Activated CD8-positive, alpha-beta memory T cell treated with anti-CD3 and anti-CD28 coated beads, Interleukin-2, amount 10 ng/mL, durations not matched to agents 7 days and 5 days (primary cell): ENCODE measurements around the gene COA1. TPM values are rescaled to one million over a fixed set of nuclear protein-coding genes. Genes with fewer than 3 reads are reported as not detected.

Experiments used
- ATAC-seq: fragments of 150-1000 bp; cut with Tn5 transposase; one replicate; pipeline ENCODE4 v1.10.0; 2021; ENCODE audit warnings: moderate library complexity
- CTCF ChIA-PET: fragments of 350-600 bp; sonication (Branson Sonifier 250); formaldehyde crosslinking; loops from one replicate; lab custom pipeline; 2021; ENCODE audit warnings: antibody characterized with exemption; lab: Charles Lee
- DNase-seq: peaks from one replicate; pipeline ENCODE4 v3.0.0-alpha.2; 2020
- H3K27ac Mint-ChIP-seq: one replicate; pipeline ENCODE4 v1.8.0; 2021; ENCODE audit warnings: mild to moderate bottlenecking, mixed read lengths
- H3K27me3 Mint-ChIP-seq: one replicate; pipeline ENCODE4 v1.8.0; 2021; ENCODE audit warnings: mixed read lengths
- H3K36me3 Mint-ChIP-seq: one replicate; pipeline ENCODE4 v1.8.0; 2021; ENCODE audit warnings: mild to moderate bottlenecking, mixed read lengths
- H3K4me1 Mint-ChIP-seq: one replicate; pipeline ENCODE4 v1.8.0; 2021; ENCODE audit warnings: mixed read lengths
- H3K4me3 Mint-ChIP-seq: one replicate; pipeline ENCODE4 v1.8.0; 2021; ENCODE audit warnings: mild to moderate bottlenecking, moderate library complexity, mixed read lengths
- H3K9me3 Mint-ChIP-seq: one replicate; pipeline ENCODE4 v1.8.0; 2022; ENCODE audit warnings: low read depth, mixed read lengths
- total RNA-seq, 2 experiments: library from RNA; stranded (reverse); gene quantifications; one replicate each; pipeline ENCODE4 v1.2.3, GENCODE V29; 2021

COA1 gene
- total RNA-seq, 2 experiments from 2014 or later, result 66.7 to 73.0 TPM

DNA sequence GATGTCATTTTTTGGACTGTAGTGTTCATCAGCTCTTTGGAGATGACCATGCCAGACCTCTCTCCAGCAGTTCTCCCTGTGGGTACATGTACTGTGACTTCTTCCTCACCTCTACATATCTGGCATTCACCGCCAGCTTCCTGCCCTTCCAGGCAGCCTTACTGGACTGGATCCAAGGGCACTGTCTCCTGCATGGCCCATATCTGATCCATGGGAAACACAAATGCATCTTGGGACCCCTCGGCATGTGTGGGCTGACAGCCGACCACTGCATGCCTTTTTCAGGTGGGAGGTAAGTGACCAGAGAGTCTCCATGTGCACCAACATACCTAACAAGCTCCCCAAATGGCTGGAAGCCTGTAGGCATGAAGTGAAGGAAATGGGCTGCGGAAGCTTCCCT is 25.3 kb upstream of the COA1 start:
- Mint-ChIP-seq H3K27me3 (peaks cover 12% of the 10 kb centered on the region), H3K9me3 (no peaks in the 10 kb centered on the region), H3K27ac (no peak overlapping the region), H3K4me3 (no peak overlapping the region), H3K4me1 (peaks cover 37% of the 10 kb centered on the region), H3K36me3 (peaks cover 3% of the 10 kb centered on the region)
- no peak for ATAC-seq
- CTCF ChIA-PET, result interaction anchor here (0.7 to 1.0 kb wide), 2 partner anchors 10 to 20 kb away, joined by 3 read pairs; no protein-coding TSS in a partner anchor
- DNase-seq, result no peak

DNA sequence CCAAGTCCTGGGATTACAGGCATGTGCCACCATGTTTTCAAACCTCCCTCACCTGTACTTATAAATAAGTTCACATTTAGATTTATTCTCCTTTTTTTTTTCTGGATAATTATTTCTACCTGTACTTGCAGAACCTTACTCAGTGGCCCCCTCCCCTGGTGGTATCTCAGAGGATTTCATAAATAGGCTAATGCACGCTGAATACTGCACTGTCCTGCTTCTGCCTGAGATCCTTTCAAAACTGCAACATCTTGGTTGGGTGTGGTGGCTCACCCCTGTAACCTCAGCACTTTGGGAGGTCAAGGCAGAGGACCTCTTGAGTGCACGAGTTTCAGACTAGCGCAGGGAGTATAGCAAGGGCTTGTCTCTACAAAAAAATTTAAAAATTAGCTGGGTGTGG is 24.5 kb upstream of the COA1 start:
- H3K9me3 Mint-ChIP-seq, result no peaks in the 10 kb centered on the region
- H3K4me3 Mint-ChIP-seq, result no peak overlapping the region
- no peak for ATAC-seq
- H3K36me3 Mint-ChIP-seq, result peaks cover 3% of the 10 kb centered on the region
- CTCF ChIA-PET, result interaction anchor here (0.7 kb wide), 1 partner anchor 20 kb away, joined by 3 read pairs; no protein-coding TSS in a partner anchor
- no peak for DNase-seq
- peaks cover 33% of the 10 kb centered on the region for H3K4me1 Mint-ChIP-seq
- H3K27ac Mint-ChIP-seq, result no peak overlapping the region
- peaks cover 12% of the 10 kb centered on the region for H3K27me3 Mint-ChIP-seq

DNA sequence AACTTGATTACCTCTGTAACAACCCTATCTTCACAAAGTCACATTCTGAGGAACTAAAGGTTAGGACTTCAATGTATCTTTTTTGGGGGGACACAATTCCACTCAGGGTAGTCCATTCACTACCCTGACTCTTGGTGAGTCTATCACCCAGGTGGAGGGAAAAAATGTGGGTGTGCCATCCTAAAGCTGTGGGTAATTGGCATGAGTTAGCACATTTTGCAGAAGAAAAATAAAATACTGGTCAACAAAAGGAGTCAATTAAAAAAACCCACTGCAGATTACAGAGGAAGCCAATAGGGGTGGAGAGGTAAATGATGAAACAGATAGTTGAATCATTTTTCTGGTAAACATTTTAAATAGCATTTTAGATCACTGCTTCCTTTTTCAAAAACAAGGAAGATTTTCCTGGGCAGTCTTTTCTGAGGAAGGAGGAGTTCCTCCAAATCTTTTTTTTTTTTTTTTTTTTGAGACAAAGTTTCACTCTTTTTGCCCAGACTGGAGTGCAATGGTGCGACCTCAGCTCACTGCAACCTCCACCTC is 24.0 kb upstream of the COA1 start:
- DNase-seq (no peak), ATAC-seq (no peak)
- Mint-ChIP-seq H3K4me3 (no peak overlapping the region), H3K4me1 (peaks cover 33% of the 10 kb centered on the region), H3K9me3 (no peaks in the 10 kb centered on the region), H3K36me3 (peaks cover 3% of the 10 kb centered on the region), H3K27me3 (peaks cover 12% of the 10 kb centered on the region), H3K27ac (no peak overlapping the region)
- CTCF ChIA-PET, result interaction anchor here (1.0 kb wide), 1 partner anchor 86 kb away, joined by 3 read pairs; no protein-coding TSS in a partner anchor

DNA sequence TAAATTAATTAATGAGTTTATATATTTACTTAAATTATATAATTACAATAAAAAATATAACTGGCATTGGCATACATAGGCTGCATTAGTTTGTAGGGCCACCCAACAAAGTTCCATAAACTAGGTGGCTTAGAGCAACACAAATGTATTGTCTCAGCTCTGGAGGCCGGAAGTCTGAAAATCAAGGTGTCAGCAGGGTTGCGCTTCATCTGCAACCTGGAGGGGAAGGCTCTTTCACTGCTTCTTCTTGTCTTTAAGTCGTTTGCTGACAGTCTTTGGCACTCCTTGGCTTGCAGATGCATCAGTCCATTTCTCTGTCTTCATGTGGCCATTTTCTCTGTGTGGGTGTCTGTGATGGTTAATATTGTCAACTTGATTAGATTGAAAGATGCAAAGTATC is 23.1 kb upstream of the COA1 start:
- Mint-ChIP-seq H3K4me3 (no peak overlapping the region), H3K9me3 (no peaks in the 10 kb centered on the region), H3K27ac (no peak overlapping the region), H3K27me3 (peaks cover 17% of the 10 kb centered on the region), H3K36me3 (peaks cover 3% of the 10 kb centered on the region), H3K4me1 (peaks cover 27% of the 10 kb centered on the region)
- ATAC-seq (no peak), DNase-seq (no peak)
- CTCF ChIA-PET, result interaction anchor here (1.0 kb wide), 1 partner anchor 87 kb away, joined by 3 read pairs; no protein-coding TSS in a partner anchor

DNA sequence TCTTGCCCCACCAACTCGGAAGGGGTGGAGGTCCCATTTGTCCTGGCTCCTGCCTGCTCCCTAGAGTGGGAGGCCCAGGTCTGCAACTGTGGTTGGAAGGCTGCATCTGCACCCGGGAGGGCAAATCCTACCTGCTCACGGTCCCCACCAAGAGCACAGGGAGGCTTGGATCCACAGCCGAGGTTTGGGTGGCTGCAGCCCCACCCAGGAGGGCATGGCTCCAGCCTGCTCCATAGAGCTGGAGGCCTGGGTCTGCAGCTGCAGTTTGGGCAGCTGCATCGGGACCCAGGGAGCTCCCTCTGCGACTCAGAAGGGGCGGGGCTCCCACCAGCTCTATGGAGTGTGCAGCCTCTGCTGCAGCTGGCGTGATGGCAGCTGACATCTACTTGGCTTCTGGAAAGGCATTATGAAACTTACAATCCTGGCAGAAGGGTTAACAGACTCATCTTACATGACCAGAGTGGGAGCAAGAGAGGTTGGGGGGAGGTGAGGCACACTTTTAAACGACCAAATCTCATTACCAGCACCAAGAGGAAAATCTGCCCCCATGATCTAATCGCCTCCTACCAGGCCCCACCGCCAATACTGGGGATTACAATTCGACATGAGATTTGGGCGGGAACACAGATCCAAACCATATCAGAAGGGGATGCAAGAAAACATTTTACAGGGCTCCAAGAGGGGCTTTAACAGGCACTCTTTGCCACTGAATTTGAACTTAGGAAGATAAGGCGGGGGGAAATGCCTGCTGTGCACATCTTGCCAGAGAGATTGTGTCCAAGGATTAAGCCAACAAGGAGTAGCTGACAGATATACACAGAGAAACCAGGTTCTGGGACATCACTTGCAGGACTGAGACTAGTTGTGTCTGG is 20.9 kb upstream of the COA1 start:
- Mint-ChIP-seq H3K4me1 (peaks cover 12% of the 10 kb centered on the region), H3K4me3 (no peak overlapping the region), H3K27me3 (peaks cover 14% of the 10 kb centered on the region), H3K27ac (peak overlapping the region; percentile 41), H3K9me3 (no peaks in the 10 kb centered on the region), H3K36me3 (peaks cover 3% of the 10 kb centered on the region)
- no peak for ATAC-seq
- no peak for DNase-seq
- CTCF ChIA-PET, result interaction anchor here (0.6 to 1.6 kb wide), 5 partner anchors 11 to 168 kb away, joined by 3 to 4 read pairs (median 4); partner anchors contain the start of gene STK17A

DNA sequence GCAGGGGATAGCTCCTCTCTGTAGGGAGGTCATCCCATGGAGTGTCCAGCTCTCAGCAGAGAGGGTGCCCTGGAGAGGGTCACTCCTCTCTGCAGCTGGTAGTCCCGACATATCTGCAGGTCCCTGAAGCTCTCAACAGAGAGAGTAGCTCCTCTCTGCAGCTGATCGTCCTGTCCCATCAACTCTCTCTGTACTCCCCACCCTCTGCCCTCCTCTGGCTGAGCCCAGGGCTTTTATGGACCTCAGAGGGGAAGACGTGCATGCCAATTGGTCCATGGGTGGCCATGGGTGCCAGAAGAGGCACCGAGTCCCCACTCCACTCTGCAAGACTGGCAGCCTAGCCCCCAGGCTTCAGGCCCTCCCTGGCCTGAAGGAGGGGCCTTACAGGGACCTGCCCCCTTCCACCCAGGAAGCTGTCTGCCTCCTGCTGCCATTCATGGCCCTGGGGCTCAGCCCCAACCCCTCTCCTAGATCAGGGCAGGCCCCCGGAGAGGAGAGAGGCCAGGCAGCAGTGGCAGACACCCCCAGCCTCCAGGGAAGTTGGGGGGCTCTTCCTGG is 20.1 kb upstream of the COA1 start:
- CTCF ChIA-PET, result interaction anchor here (0.6 to 1.1 kb wide), 3 partner anchors 84 to 167 kb away, joined by 3 read pairs; partner anchors contain the start of gene STK17A
- Mint-ChIP-seq H3K4me3 (no peak overlapping the region), H3K9me3 (no peaks in the 10 kb centered on the region), H3K36me3 (peaks cover 3% of the 10 kb centered on the region), H3K27ac (no peak overlapping the region), H3K27me3 (peaks cover 14% of the 10 kb centered on the region), H3K4me1 (peaks cover 12% of the 10 kb centered on the region)
- DNase-seq, result no peak
- no peak for ATAC-seq

DNA sequence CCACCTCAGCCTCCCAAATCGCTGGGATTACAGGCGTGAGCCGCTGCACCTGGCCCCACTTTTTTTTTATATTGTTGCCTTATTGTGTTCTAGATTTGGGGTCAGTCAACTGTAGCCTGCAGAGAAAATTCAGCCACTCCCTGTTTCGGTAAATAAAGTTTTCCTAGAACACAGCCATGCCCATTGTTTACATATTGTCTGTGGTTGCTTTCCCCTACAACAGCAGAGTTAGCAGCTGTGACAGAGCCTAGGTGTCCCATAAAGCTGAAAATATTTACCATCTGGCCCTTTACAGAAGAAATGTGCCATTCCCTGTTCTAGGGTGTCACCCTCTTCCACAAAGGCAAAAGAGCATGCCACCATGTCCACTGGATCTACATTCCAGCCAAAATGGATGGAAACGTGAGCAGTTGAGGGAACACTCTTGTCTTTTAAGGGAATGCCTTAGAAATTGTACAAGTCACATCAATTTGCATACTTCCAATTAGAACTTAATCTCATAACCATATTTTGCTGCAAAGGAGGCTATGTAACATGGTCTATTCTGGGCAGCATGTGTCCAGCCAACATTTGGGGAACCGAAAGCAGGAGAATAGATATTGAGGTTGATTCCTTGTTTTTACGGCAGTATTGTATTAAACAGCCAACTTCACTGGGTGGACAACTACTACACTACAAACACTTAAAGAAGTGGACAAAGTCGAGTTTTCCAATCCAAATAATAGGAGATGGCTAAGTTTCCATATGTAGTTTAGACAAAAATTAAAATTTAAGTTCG is 18.2 kb upstream of the COA1 start:
- DNase-seq, result no peak
- CTCF ChIA-PET, result interaction anchor here (0.8 to 0.9 kb wide), 2 partner anchors 9 to 14 kb away, joined by 3 to 4 read pairs; no protein-coding TSS in a partner anchor

DNA sequence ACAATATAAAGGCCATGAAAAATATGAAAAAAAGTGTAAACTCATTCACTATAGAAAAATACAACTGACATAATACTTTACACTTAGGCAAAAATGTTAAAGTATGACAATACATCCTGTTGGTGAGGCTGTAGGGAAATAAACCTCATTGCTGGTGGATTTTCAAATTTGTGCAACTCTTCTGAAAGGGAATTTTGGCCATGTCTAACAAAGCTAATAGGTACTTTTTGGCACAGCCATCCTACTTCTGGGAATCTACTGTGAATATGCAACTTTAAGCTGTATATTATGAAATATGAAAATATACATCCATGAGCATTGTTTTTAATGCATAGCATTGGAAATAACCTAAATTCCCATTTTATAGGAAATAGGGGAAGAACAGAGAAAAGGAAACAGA is 13.4 kb upstream of the COA1 start:
- ATAC-seq, result no peak
- Mint-ChIP-seq H3K9me3 (no peaks in the 10 kb centered on the region), H3K4me1 (no peaks in the 10 kb centered on the region), H3K27ac (no peak overlapping the region), H3K36me3 (no peaks in the 10 kb centered on the region), H3K27me3 (peaks cover 5% of the 10 kb centered on the region), H3K4me3 (no peak overlapping the region)
- DNase-seq, result no peak
- CTCF ChIA-PET, result interaction anchor here (1.0 kb wide), 1 partner anchor 18 kb away, joined by 3 read pairs; no protein-coding TSS in a partner anchor

More for the DNA sequence above, 18.2 kb upstream of the COA1 start:
- Mint-ChIP-seq H3K36me3 (peaks cover under 1% of the 10 kb centered on the region), H3K27me3 (peaks cover 6% of the 10 kb centered on the region), H3K27ac (no peak overlapping the region), H3K4me1 (peaks cover 10% of the 10 kb centered on the region), H3K9me3 (no peaks in the 10 kb centered on the region), H3K4me3 (no peak overlapping the region)
- ATAC-seq, result no peak

DNA sequence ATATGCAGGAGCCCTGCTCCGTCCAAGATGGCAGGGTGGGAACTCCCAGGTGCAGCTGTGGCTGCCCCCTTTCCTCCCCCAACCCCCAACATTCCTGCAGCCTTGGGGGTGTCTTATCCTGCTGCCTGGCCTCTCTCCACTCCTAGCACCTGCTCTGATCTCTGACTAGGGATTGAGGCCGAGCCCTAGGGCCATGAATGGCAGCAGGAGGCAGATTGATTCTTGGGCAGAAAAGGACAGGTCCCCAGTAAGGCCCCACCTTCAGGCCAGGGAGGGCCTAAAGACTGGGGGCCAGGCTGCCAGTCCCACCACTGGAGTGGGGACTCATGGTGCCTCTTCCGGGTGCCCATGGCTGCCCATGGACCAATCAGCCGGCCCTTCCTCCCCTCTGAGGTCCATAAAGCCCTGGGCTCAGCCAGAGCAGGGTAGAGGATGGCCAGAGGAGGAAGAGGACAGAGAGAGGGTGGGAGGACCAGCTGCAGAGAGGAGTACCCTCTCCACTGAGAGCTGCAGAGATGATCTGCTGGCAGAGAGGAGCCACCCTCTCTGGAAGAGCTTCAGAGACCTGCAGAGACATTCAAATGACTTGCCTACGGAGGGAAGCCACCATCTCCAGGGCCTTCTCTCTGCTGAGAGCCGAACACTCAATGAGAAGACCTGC is 8.3 kb upstream of the COA1 start:
- CTCF ChIA-PET, result interaction anchor here (1.2 to 2.2 kb wide), 2 partner anchors 15 to 155 kb away, joined by 3 to 7 read pairs; partner anchors contain the start of gene STK17A
- Mint-ChIP-seq H3K4me3 (no peak overlapping the region), H3K36me3 (peaks cover 2% of the 10 kb centered on the region), H3K27ac (no peak overlapping the region), H3K4me1 (peaks cover 11% of the 10 kb centered on the region), H3K9me3 (no peaks in the 10 kb centered on the region), H3K27me3 (peaks cover 5% of the 10 kb centered on the region)
- ATAC-seq (no peak), DNase-seq (no peak)

DNA sequence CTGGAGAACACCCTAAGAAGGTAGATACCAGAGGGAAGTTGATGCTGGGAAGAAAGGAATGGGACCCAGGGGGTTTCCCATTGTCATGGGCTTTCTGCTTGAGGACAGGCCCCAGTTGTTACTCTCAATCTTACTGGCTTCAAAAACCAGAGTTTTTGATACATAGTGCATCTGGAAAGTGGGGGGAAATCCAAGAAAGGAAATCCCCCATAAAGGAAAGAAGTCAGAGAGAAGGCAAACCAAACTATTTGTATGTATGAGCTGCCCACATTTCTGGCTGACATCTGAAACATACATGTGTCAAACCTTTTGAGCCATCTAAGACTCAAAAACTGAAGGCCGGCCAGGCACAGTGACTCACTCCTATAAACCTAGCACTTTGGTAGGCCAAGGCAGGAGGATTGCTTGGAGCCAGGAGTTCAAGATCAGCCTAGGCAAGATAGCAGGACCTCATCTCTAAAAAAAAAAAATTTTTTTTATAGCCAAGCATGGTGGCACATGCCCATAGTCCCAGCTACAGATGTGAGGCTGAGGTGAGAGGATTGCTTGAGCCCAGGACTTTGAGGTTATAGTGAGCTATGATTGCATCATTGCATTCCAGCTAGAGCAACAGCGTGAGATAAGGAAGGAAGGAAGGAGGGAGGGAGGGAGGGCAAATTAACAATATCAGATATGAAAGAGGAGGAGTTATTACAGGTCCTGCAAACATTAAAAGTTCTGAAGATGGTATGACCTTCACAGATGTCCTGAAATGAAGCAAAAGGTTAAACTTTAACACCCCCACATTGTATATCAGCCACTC is 6.7 kb upstream of the COA1 start:
- CTCF ChIA-PET, result interaction anchor here (1.0 to 2.2 kb wide), 3 partner anchors 15 to 153 kb away, joined by 3 to 7 read pairs (median 5); partner anchors contain the start of gene STK17A
- H3K27ac Mint-ChIP-seq, result no peak overlapping the region

DNA sequence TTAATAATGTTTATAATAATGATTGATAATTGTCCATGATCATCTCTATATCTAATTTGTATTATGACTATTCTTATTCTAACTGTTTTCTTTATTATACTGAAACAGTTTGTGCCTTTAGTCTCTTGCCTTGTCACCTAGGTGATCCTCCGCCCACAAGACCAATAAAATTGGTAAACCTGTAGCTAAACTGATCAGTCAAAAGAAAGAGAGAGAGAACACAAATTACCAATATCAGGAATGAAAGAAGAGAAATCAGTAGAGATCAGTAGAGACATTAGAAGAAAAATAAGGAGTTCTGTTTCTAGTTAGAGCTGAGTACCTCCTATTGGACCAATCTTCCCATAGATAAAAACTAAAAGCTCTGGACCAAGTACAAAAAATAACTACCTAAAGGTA is 6.1 kb upstream of the COA1 start:
- H3K9me3 Mint-ChIP-seq, result no peaks in the 10 kb centered on the region
- DNase-seq (no peak), ATAC-seq (no peak)
- H3K4me1 Mint-ChIP-seq, result peaks cover 11% of the 10 kb centered on the region
- CTCF ChIA-PET, result interaction anchor here (1.4 kb wide), 1 partner anchor 15 kb away, joined by 5 read pairs; no protein-coding TSS in a partner anchor
- H3K36me3 Mint-ChIP-seq, result peaks cover 2% of the 10 kb centered on the region
- H3K4me3 Mint-ChIP-seq, result no peak overlapping the region
- H3K27me3 Mint-ChIP-seq, result peaks cover 5% of the 10 kb centered on the region
- H3K27ac Mint-ChIP-seq, result no peak overlapping the region

More for the DNA sequence above, 6.7 kb upstream of the COA1 start:
- H3K4me1 Mint-ChIP-seq, result peaks cover 11% of the 10 kb centered on the region
- H3K9me3 Mint-ChIP-seq, result no peaks in the 10 kb centered on the region
- no peak overlapping the region for H3K4me3 Mint-ChIP-seq
- peaks cover 2% of the 10 kb centered on the region for H3K36me3 Mint-ChIP-seq
- peaks cover 5% of the 10 kb centered on the region for H3K27me3 Mint-ChIP-seq
- ATAC-seq, result peak; percentile 33
- no peak for DNase-seq
